RWPE2 (cell line): Measurements from ENCODE around the gene ZBTB7C.

Source experiments
- ATAC-seq: fragments of 200-7000 bp; cut with Tn5 transposase; 3 replicates; pipeline ENCODE4 v1.9.1; 2021; ENCODE audit warnings: low read depth
- DNase-seq: peaks from one replicate; pipeline ENCODE4 v3.0.0-alpha.2; 2020; ENCODE audit warnings: low spot score
- H3K27ac ChIP-seq: fragments of 450-650 bp; 2 replicates; pipeline ENCODE4 v1.5.1; 2017; ENCODE audit warnings: mild to moderate bottlenecking; ENCODE audit not compliant: poor library complexity, severe bottlenecking
- H3K27me3 ChIP-seq: fragments of 250-450 bp; sonication (Bioruptor Pico); 2 replicates; pipeline ENCODE4 v1.5.1; 2021; ENCODE audit warnings: mild to moderate bottlenecking, moderate library complexity; ENCODE audit not compliant: insufficient read depth, poor library complexity, severe bottlenecking
- H3K36me3 ChIP-seq: fragments of 250-450 bp; sonication (Bioruptor Pico); 2 replicates; pipeline ENCODE4 v1.5.1; 2020; ENCODE audit warnings: low read depth, mild to moderate bottlenecking, moderate library complexity
- H3K4me1 ChIP-seq: fragments of 250-450 bp; sonication (Bioruptor Pico); 2 replicates; pipeline ENCODE4 v1.5.1; 2021; ENCODE audit warnings: mild to moderate bottlenecking, moderate library complexity; ENCODE audit not compliant: insufficient read depth, poor library complexity, severe bottlenecking
- H3K4me3 ChIP-seq: fragments of 250-450 bp; sonication (Bioruptor Pico); 2 replicates; pipeline ENCODE4 v1.5.1; 2021; ENCODE audit warnings: mild to moderate bottlenecking, moderate library complexity; ENCODE audit not compliant: severe bottlenecking
- H3K9me3 ChIP-seq: fragments of 250-450 bp; sonication (Bioruptor Pico); 2 replicates; pipeline ENCODE4 v1.5.1; 2021; ENCODE audit warnings: mild to moderate bottlenecking, moderate library complexity; ENCODE audit not compliant: severe bottlenecking
- TF ChIP-seq, protein P1 (sequence below): fragments of 450-650 bp; IDR thresholded peaks from one replicate; pipeline ENCODE4 v1.5.1; 2017; ENCODE audit warnings: mild to moderate bottlenecking, moderate library complexity; ENCODE audit not compliant: poor library complexity, severe bottlenecking

Gene ZBTB7C

DNA sequence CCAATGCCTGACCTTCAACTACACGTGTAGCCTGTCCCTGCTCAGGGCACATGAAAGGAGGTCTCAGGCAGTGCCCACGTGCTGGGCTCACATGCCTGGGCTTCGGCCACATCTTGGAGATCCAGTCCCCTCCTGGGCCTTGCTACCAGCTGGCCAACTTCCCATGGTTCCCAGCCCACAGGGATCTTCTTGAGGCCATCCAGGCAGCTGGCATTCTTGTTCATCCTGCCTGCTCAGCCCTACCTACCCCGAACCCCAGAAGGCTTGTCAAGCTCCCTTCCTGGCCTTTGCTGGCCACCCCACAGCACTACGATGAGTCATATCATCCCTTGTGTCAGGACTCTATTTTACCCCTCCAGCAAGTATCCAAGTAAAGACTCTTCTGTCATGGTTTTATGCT lies 97.1 kb downstream of the ZBTB7C start:
- H3K36me3 ChIP-seq: no peaks in the 10 kb centered on the region
- no peak overlapping the region for H3K4me3 ChIP-seq
- no peaks in the 10 kb centered on the region for H3K9me3 ChIP-seq
- ATAC-seq: no peak
- peaks cover 6% of the 10 kb centered on the region for H3K4me1 ChIP-seq
- no peak overlapping the region for H3K27ac ChIP-seq
- TF ChIP-seq, protein P1, sequence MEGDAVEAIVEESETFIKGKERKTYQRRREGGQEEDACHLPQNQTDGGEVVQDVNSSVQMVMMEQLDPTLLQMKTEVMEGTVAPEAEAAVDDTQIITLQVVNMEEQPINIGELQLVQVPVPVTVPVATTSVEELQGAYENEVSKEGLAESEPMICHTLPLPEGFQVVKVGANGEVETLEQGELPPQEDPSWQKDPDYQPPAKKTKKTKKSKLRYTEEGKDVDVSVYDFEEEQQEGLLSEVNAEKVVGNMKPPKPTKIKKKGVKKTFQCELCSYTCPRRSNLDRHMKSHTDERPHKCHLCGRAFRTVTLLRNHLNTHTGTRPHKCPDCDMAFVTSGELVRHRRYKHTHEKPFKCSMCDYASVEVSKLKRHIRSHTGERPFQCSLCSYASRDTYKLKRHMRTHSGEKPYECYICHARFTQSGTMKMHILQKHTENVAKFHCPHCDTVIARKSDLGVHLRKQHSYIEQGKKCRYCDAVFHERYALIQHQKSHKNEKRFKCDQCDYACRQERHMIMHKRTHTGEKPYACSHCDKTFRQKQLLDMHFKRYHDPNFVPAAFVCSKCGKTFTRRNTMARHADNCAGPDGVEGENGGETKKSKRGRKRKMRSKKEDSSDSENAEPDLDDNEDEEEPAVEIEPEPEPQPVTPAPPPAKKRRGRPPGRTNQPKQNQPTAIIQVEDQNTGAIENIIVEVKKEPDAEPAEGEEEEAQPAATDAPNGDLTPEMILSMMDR: no peak
- DNase-seq: no peak
- H3K27me3 ChIP-seq: no peaks in the 10 kb centered on the region

DNA sequence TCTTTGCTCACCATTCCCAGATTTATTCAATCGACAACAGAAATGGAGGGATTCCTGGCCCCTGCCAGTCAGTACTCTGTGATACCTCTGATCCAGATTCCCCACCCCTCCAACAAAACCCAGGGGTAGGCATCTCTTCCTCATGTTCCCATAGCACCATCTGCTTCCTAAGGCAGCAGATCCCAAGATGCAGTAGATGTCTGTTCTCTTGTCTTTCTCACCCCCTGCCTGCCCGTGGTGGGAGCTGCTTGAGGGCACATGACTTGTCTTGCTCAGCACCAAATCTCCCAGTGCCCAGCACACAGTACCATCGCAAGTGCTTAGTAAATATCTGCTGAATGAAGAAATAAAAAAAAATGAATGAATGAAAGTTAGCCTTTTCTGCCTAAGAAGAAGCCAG lies 98.2 kb downstream of the ZBTB7C start:
- ATAC-seq: no peak
- Histone ChIP-seq H3K4me3 (no peak overlapping the region), H3K4me1 (peaks cover 6% of the 10 kb centered on the region), H3K27ac (no peak overlapping the region), H3K36me3 (no peaks in the 10 kb centered on the region), H3K9me3 (no peaks in the 10 kb centered on the region), H3K27me3 (no peaks in the 10 kb centered on the region)
- TF ChIP-seq, protein P1: no peak
- DNase-seq: no peak

DNA sequence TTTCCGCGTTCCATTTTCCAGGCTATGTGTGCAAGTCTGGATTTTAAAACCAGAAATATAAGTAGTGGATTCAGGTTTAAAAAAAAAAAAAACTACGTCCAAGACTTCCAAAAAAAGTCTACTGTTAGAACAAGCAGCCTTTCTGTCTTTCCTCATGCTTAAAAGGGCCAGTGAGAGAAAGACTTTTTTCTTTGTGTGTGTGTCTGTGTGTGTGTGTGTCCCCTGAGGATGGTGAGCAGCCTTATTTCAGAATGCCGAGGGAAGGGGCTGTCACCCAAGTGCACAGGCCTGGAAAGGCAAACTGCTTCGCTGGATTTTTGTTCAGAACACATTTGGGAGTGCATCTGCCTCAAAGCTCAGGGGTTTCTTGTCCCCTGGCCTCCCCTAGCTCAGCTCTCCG lies 98.8 kb downstream of the ZBTB7C start:
- Histone ChIP-seq H3K4me1 (peaks cover 6% of the 10 kb centered on the region), H3K27me3 (no peaks in the 10 kb centered on the region), H3K27ac (no peak overlapping the region), H3K4me3 (no peak overlapping the region), H3K9me3 (no peaks in the 10 kb centered on the region), H3K36me3 (no peaks in the 10 kb centered on the region)
- no peak for DNase-seq
- ATAC-seq: no peak
- TF ChIP-seq, protein P1: no peak

DNA sequence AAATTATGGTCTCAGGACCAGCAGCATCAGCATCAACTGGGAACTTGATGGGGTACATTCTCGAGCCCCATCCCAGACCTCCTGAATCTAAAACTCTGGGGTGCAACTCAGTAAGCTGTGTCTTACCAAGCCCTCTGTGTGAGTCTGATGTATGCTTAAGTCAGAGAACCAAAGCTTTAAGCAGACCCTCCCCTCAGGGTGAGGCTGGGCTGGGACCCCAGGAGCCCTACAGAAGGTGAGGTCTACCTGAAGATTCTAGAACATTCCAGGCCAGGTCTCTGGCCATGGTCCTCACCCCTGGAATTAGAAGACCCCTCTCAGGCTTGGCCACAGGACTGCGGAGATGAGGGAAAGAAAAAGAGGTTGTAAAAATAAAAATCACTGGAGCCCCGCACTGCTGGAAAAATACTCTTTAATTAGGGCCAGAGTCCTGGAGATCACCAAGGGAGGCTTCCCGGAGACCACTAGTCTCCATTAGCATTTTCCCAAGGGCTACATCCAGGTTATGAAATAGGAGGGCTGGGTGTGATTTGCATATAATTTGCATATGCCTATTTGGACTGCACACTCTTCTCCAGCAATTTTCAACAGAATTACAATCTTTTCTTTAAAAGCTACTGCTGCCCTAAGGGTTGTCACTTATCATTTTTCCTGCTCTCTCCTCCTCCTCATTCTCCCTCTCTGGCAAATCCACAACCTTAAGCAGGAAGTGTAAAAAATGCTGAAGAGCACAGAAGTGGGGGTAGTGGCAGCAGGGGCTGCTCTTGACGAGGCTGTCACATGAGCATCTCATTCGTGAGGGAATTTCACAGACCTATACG lies 100.2 kb downstream of the ZBTB7C start:
- no peak for ATAC-seq
- H3K36me3 ChIP-seq: no peaks in the 10 kb centered on the region
- TF ChIP-seq, protein P1: no peak
- H3K27ac ChIP-seq: no peak overlapping the region
- H3K27me3 ChIP-seq: no peaks in the 10 kb centered on the region
- no peak overlapping the region for H3K4me3 ChIP-seq
- peaks cover 6% of the 10 kb centered on the region for H3K4me1 ChIP-seq
- no peaks in the 10 kb centered on the region for H3K9me3 ChIP-seq
- no peak for DNase-seq

DNA sequence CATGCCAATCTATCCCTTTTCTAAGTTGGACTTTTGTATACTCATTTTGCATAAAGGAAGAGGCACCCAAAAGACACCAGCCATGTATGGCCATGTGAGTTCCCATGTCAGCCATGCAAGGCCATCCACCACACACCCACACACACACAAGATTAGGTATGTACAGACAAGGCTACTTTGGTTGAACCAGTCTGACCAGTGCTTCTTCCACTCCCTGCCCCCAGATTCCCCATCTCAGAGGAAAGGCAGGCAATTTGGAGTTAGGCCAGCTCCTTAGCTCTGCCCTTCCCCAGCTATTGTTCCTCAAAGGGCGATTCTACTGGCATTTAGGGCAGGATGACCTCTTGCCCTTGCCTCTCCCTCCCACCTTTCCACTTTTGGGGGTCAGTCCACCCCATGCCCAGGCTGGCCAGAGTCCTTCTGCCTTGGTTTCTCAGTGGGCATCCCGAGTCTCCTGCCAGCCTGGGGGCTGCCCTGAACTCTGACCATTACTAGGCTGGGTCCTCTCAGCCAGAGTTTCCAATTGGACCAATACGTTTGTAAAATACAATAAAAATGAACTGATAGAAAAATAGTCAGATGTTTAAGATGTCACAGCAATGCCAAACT lies 101.1 kb downstream of the ZBTB7C start:
- no peaks in the 10 kb centered on the region for H3K27me3 ChIP-seq
- ATAC-seq (peak; percentile 45; the same call in 2 of the 3 replicates), DNase-seq (no peak)
- no peak overlapping the region for H3K4me3 ChIP-seq
- H3K27ac ChIP-seq: no peak overlapping the region
- peaks cover 6% of the 10 kb centered on the region for H3K4me1 ChIP-seq
- TF ChIP-seq, protein P1: no peak
- no peaks in the 10 kb centered on the region for H3K36me3 ChIP-seq
- no peaks in the 10 kb centered on the region for H3K9me3 ChIP-seq
